ENCODE data around the gene FASTKD3. TPM values are rescaled to one million over a fixed set of nuclear protein-coding genes. Genes with fewer than 3 reads are reported as not detected.
A peak's percentile ranks its signal among the peaks of the same experiment; 100 is the strongest.

FASTKD3 gene
- total RNA-seq, 2 experiments from 2014 or later = 12.9 to 15.1 TPM

DNA sequence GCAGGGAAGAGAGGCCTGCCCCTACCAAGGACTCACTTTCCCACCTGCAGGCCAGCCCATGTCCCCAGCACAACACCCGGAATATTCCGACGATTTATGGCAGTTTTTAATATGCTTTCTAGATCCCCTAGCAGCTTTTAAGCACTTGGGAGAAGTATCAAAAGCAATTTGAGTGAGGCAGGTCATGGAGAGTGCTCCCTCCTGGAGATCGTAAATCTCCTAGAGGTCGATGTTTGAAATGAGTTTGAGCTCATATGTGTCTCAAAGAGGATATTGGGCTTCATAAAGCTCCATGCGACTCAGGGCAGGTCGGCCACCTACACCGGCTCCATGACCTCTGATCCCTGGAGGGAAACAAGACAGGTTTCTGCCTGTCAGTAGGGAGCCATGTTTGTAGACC lies 45.2 kb downstream of the FASTKD3 start:
- Histone ChIP-seq H3K36me3 (ENCODE audit: insufficient read depth, low read length) (no peaks in the 10 kb centered on the region), H3K9me3 (ENCODE audit: low read length) (no peaks in the 10 kb centered on the region), H3K4me2 (ENCODE audit: low read length) (no peak overlapping the region), H3K27ac (ENCODE audit: low read depth, low read length, poor library complexity, severe bottlenecking) (no peak overlapping the region), H3K79me2 (ENCODE audit: insufficient read depth, low read depth, low read length) (no peaks in the 10 kb centered on the region), H4K20me1 (ENCODE audit: insufficient read depth, low read length) (no peaks in the 10 kb centered on the region), H3K9me2 (ENCODE audit: insufficient read depth, low read length) (no peaks in the 10 kb centered on the region), H2AFZ (ENCODE audit: low read length) (no peak overlapping the region), H3K4me3 (ENCODE audit: low read depth, low read length, poor library complexity, severe bottlenecking) (no peak overlapping the region), H3K4me1 (ENCODE audit: insufficient read depth, low read length, poor library complexity, severe bottlenecking) (no peaks in the 10 kb centered on the region)
- TF ChIP-seq, protein P1, sequence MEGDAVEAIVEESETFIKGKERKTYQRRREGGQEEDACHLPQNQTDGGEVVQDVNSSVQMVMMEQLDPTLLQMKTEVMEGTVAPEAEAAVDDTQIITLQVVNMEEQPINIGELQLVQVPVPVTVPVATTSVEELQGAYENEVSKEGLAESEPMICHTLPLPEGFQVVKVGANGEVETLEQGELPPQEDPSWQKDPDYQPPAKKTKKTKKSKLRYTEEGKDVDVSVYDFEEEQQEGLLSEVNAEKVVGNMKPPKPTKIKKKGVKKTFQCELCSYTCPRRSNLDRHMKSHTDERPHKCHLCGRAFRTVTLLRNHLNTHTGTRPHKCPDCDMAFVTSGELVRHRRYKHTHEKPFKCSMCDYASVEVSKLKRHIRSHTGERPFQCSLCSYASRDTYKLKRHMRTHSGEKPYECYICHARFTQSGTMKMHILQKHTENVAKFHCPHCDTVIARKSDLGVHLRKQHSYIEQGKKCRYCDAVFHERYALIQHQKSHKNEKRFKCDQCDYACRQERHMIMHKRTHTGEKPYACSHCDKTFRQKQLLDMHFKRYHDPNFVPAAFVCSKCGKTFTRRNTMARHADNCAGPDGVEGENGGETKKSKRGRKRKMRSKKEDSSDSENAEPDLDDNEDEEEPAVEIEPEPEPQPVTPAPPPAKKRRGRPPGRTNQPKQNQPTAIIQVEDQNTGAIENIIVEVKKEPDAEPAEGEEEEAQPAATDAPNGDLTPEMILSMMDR (conservative IDR thresholded peaks at IDR 0.05; ENCODE audit: low read length) = no peak
- TF ChIP-seq EZH2phosphoT487 (IDR thresholded peaks at IDR 0.05; ENCODE audit: borderline replicate concordance, low read depth, low read length) = no peak
- DNase-seq (ENCODE audit: low spot score) = no peak
- ChIA-PET POLR2A (interaction anchor here (0.6 to 0.7 kb wide), 2 partner anchors 46 to 427 kb away, joined by 3 read pairs; partner anchors contain the start of gene MTRR), CTCF (ENCODE audit: unreplicated experiment) (no interaction called here)
- intact Hi-C loops (cut with micrococcal nuclease; ENCODE audit: unreplicated experiment) = no loop called here
- no TSS peak for BruUV-seq (replicated peaks)

DNA sequence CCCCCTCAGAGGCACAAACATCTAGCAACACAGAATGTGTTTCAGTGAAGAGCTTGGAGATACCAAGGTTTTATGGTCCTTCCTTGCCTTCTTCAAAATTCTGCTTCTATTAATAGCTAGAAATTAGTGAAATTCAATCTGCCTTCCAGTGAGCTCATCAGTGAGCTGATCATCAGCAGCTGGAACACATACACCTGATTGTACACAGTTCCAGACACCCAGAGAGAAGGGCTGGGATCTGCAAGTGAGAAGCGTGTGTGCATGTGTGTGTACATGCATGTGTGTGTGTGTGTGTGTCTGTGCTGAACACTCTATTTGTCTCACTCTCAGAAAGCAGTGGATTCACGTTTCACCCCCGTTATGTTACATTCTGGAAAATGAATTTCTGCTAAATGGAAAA lies 46.4 kb downstream of the FASTKD3 start:
- TF ChIP-seq, protein P1 (conservative IDR thresholded peaks at IDR 0.05; ENCODE audit: low read length) = no peak
- no peaks in the 10 kb centered on the region for H3K36me3 ChIP-seq (ENCODE audit: insufficient read depth, low read length)
- CTCF ChIA-PET (ENCODE audit: unreplicated experiment) = no interaction called here
- H3K79me2 ChIP-seq (ENCODE audit: insufficient read depth, low read depth, low read length) = no peaks in the 10 kb centered on the region
- H3K9me2 ChIP-seq (ENCODE audit: insufficient read depth, low read length) = no peaks in the 10 kb centered on the region
- no peaks in the 10 kb centered on the region for H3K4me1 ChIP-seq (ENCODE audit: insufficient read depth, low read length, poor library complexity, severe bottlenecking)
- no peak overlapping the region for H2AFZ ChIP-seq (ENCODE audit: low read length)
- no peaks in the 10 kb centered on the region for H4K20me1 ChIP-seq (ENCODE audit: insufficient read depth, low read length)
- H3K4me3 ChIP-seq (ENCODE audit: low read depth, low read length, poor library complexity, severe bottlenecking) = no peak overlapping the region
- no TSS peak for BruUV-seq (replicated peaks)
- POLR2A ChIA-PET = no interaction called here
- H3K27ac ChIP-seq (ENCODE audit: low read depth, low read length, poor library complexity, severe bottlenecking) = no peak overlapping the region
- intact Hi-C loops (cut with micrococcal nuclease; ENCODE audit: unreplicated experiment) = no loop called here
- H3K9me3 ChIP-seq (ENCODE audit: low read length) = no peaks in the 10 kb centered on the region
- no peak overlapping the region for H3K4me2 ChIP-seq (ENCODE audit: low read length)
- no peak for DNase-seq (ENCODE audit: low spot score)

DNA sequence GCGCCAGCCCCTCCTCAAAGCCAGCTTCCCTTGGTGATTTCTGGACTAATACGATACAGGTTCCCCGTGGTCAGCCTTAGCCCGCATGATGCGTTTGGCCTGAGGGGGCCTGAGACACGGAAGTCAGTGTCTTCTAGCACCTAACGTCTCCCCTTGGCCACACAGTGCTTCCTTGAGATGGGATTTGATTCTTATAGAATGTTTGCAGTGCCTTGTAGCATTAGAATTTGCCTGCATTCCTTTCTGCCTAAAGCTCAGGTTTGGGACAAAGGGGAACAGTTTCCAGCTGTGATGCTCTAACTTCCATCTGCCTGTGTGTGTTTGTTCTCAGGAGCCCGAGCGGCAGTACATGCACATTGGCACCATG lies 52.3 kb downstream of the FASTKD3 start:
- H4K20me1 ChIP-seq (ENCODE audit: insufficient read depth, low read length) = no peaks in the 10 kb centered on the region
- no peaks in the 10 kb centered on the region for H3K9me3 ChIP-seq (ENCODE audit: low read length)
- ChIA-PET POLR2A (no interaction called here), CTCF (ENCODE audit: unreplicated experiment) (interaction anchor here (0.6 kb wide), 1 partner anchor 12 kb away, joined by 4 read pairs; no protein-coding TSS in a partner anchor)
- H3K9me2 ChIP-seq (ENCODE audit: insufficient read depth, low read length) = no peaks in the 10 kb centered on the region
- no peak overlapping the region for H3K4me2 ChIP-seq (ENCODE audit: low read length)
- DNase-seq (ENCODE audit: low spot score) = no peak
- intact Hi-C loops (cut with micrococcal nuclease; ENCODE audit: unreplicated experiment) = no loop called here
- H3K27ac ChIP-seq (ENCODE audit: low read depth, low read length, poor library complexity, severe bottlenecking) = no peak overlapping the region
- no peak overlapping the region for H2AFZ ChIP-seq (ENCODE audit: low read length)
- no peak overlapping the region for H3K4me3 ChIP-seq (ENCODE audit: low read depth, low read length, poor library complexity, severe bottlenecking)
- H3K36me3 ChIP-seq (ENCODE audit: insufficient read depth, low read length) = no peaks in the 10 kb centered on the region
- TF ChIP-seq EZH2phosphoT487 (IDR thresholded peaks at IDR 0.05; ENCODE audit: borderline replicate concordance, low read depth, low read length) = no peak
- TF ChIP-seq, protein P1 (conservative IDR thresholded peaks at IDR 0.05; ENCODE audit: low read length) = 0 out of 2 replicates have a peak, but pooled peaks have one; percentile 5
- BruUV-seq (replicated peaks) = no TSS peak
- H3K79me2 ChIP-seq (ENCODE audit: insufficient read depth, low read depth, low read length) = no peaks in the 10 kb centered on the region
- H3K4me1 ChIP-seq (ENCODE audit: insufficient read depth, low read length, poor library complexity, severe bottlenecking) = no peaks in the 10 kb centered on the region

Measured in OCI-LY7 (cell line).